Measurements from ENCODE around the gene UBE2E2. TPM values are rescaled to one million over a fixed set of nuclear protein-coding genes. Genes with fewer than 3 reads are reported as not detected.

The UBE2E2 gene
- total RNA-seq, 4 donors from 2014 or later = 7.9 to 44.7 (median 26.6) TPM

GRCh38 chr3:23161308-23161707 is 41.8 kb upstream of the UBE2E2 start:
- no peaks in the 10 kb centered on the region for H3K36me3 ChIP-seq
- in situ Hi-C loops (cut with MboI; ENCODE audit: low sequenced_read_pairs in 4 of 4) = no loop called here
- intact Hi-C loops (cut with DNase I; ENCODE audit: low total_unique reads) = no loop called here
- TF ChIP-seq POLR2A (IDR thresholded peaks at IDR 0.05) (no peak), CTCF (IDR thresholded peaks at IDR 0.05 in 4 of 5, conservative IDR thresholded peaks at IDR 0.05 in 1 of 5) (no peak)
- H3K4me1 ChIP-seq = peaks cover 2 to 4% of the 10 kb centered on the region in 2 donors
- ATAC-seq (no peak), DNase-seq (no peak)
- no peak overlapping the region for H3K27ac ChIP-seq
- H3K27me3 ChIP-seq = no peaks in the 10 kb centered on the region
- H3K9me3 ChIP-seq = no peaks in the 10 kb centered on the region
- H3K4me3 ChIP-seq = no peak overlapping the region

- H3K4me3 ChIP-seq = no peak overlapping the region
- no peak overlapping the region for H3K27ac ChIP-seq
- H3K9me3 ChIP-seq = no peaks in the 10 kb centered on the region
- peaks cover 2 to 4% of the 10 kb centered on the region in 2 donors for H3K4me1 ChIP-seq
- intact Hi-C loops (cut with DNase I; ENCODE audit: low total_unique reads) = no loop called here
- ATAC-seq = no peak
- no peaks in the 10 kb centered on the region for H3K27me3 ChIP-seq
- in situ Hi-C loops (cut with MboI; ENCODE audit: low sequenced_read_pairs in 4 of 4) = no loop called here
- TF ChIP-seq CTCF (IDR thresholded peaks at IDR 0.05 in 4 of 5, conservative IDR thresholded peaks at IDR 0.05 in 1 of 5) (no peak), POLR2A (IDR thresholded peaks at IDR 0.05) (no peak)
- H3K36me3 ChIP-seq = no peaks in the 10 kb centered on the region
- no peak for DNase-seq
Observed at GRCh38 chr3:23161896-23162570, 41.1 kb upstream of the UBE2E2 start.

GRCh38 chr3:23162934-23163333 is 40.2 kb upstream of the UBE2E2 start:
- Histone ChIP-seq H3K4me1 (peaks cover 2 to 4% of the 10 kb centered on the region in 2 donors), H3K36me3 (no peaks in the 10 kb centered on the region), H3K9me3 (no peaks in the 10 kb centered on the region), H3K27ac (no peak overlapping the region), H3K27me3 (no peaks in the 10 kb centered on the region), H3K4me3 (no peak overlapping the region)
- TF ChIP-seq POLR2A (IDR thresholded peaks at IDR 0.05) (no peak), CTCF (IDR thresholded peaks at IDR 0.05 in 4 of 5, conservative IDR thresholded peaks at IDR 0.05 in 1 of 5) (no peak)
- in situ Hi-C loops (cut with MboI; ENCODE audit: low sequenced_read_pairs in 4 of 4) (no loop called here), intact Hi-C loops (cut with DNase I; ENCODE audit: low total_unique reads) (no loop called here)
- ATAC-seq = no peak
- no peak for DNase-seq

- H3K36me3 ChIP-seq = no peaks in the 10 kb centered on the region
- no peaks in the 10 kb centered on the region for H3K27me3 ChIP-seq
- TF ChIP-seq CTCF (IDR thresholded peaks at IDR 0.05 in 4 of 5, conservative IDR thresholded peaks at IDR 0.05 in 1 of 5) (no peak), POLR2A (IDR thresholded peaks at IDR 0.05) (no peak)
- H3K27ac ChIP-seq = no peak overlapping the region
- H3K4me3 ChIP-seq = no peak overlapping the region
- ATAC-seq (no peak), DNase-seq (no peak)
- no peaks in the 10 kb centered on the region for H3K9me3 ChIP-seq
- in situ Hi-C loops (cut with MboI; ENCODE audit: low sequenced_read_pairs in 4 of 4) = no loop called here
- intact Hi-C loops (cut with DNase I; ENCODE audit: low total_unique reads) = no loop called here
- H3K4me1 ChIP-seq = peaks cover 2 to 4% of the 10 kb centered on the region in 2 donors
Observed at GRCh38 chr3:23164746-23165145, 38.4 kb upstream of the UBE2E2 start.

- intact Hi-C loops (cut with DNase I; ENCODE audit: low total_unique reads) (no loop called here), in situ Hi-C loops (cut with MboI; ENCODE audit: low sequenced_read_pairs in 4 of 4) (no loop called here)
- Histone ChIP-seq H3K27me3 (no peaks in the 10 kb centered on the region), H3K4me3 (no peak overlapping the region), H3K36me3 (no peaks in the 10 kb centered on the region), H3K4me1 (peaks cover 0 to 2% of the 10 kb centered on the region in 2 donors), H3K9me3 (no peaks in the 10 kb centered on the region), H3K27ac (no peak overlapping the region)
- ATAC-seq (no peak), DNase-seq (no peak)
- TF ChIP-seq POLR2A (IDR thresholded peaks at IDR 0.05) = no peak
- TF ChIP-seq CTCF (IDR thresholded peaks at IDR 0.05 in 4 of 5, conservative IDR thresholded peaks at IDR 0.05 in 1 of 5) = no peak
Observed at GRCh38 chr3:23165571-23165970, 37.6 kb upstream of the UBE2E2 start.

Data from gastrocnemius medialis (tissue), 4 donors.